ENCODE measurements around the gene ZNF678. TPM values are rescaled to one million over a fixed set of nuclear protein-coding genes. Genes with fewer than 3 reads are reported as not detected.

Gene ZNF678
- total and polyA plus RNA-seq, 2 of the 8 experiments (the other 6 are each of a cell fraction or from before 2014, with no cell fraction given): 6.9 to 28.3 TPM

- DNase-seq (ENCODE audit: low read depth in 1 of 2, low spot score in 2 of 2): no peak
- H3K27me3 ChIP-seq (replicated peaks in 1 of 4; ENCODE audit: control insufficient read depth in 3 of 4, extremely low read depth in 1 of 4, insufficient read depth in 3 of 4, low read length in 3 of 4): no peaks in the 10 kb centered on the region
- H2BK15ac ChIP-seq (ENCODE audit: low read length): no peak overlapping the region
- H4K8ac ChIP-seq (ENCODE audit: extremely low read depth, insufficient read depth, low read length): no peak overlapping the region
- H4K5ac ChIP-seq (ENCODE audit: insufficient read length, low read depth, low read length): no peak overlapping the region
- no peak overlapping the region for H2AK5ac ChIP-seq (ENCODE audit: low read depth, low read length)
- no peaks in the 10 kb centered on the region for H3K79me1 ChIP-seq (ENCODE audit: low read depth, low read length)
- POLR2A ChIA-PET (ENCODE audit: partially characterized antibody): no interaction called here
- H2BK12ac ChIP-seq (ENCODE audit: low read depth, low read length): no peak overlapping the region
- no peaks in the 10 kb centered on the region for H3K79me2 ChIP-seq (ENCODE audit: control insufficient read depth in 1 of 2, insufficient read depth in 2 of 2, low read length in 2 of 2)
- no peak overlapping the region for H2BK20ac ChIP-seq (ENCODE audit: low read length)
- H3K27ac ChIP-seq (ENCODE audit: low read depth, low read length): no peak overlapping the region
- 89% methylated on average over 3 of the region's 3 CpGs; no CpG with 5 or more reads in 1 of the 2 experiments for WGBS, 2 experiments (ENCODE audit: extremely low coverage in 1 of 2, insufficient coverage in 1 of 2, insufficient read length in 1 of 2, insufficient replicate concordance in 2 of 2, low coverage in 1 of 2, low lambda C conversion rate in 2 of 2, missing lambda C conversion rate in 1 of 2)
- no peak overlapping the region for H3K23ac ChIP-seq (ENCODE audit: insufficient read length)
- no peaks in the 10 kb centered on the region for H3K4me1 ChIP-seq (replicated peaks in 1 of 4; ENCODE audit: control insufficient read depth in 3 of 4, insufficient read depth in 4 of 4, low read length in 3 of 4)
- H2AFZ ChIP-seq (ENCODE audit: low read length): no peak overlapping the region
- H3K4me3 ChIP-seq (ENCODE audit: extremely low read depth in 1 of 4, insufficient read depth in 2 of 4, low read depth in 3 of 4, low read length in 4 of 4): no peak overlapping the region
- H3K9me3 ChIP-seq (ENCODE audit: insufficient read depth in 2 of 2, low read depth in 1 of 2, low read length in 1 of 2): peaks cover 37 to 38% of the 10 kb centered on the region in 2 experiments
- H4K20me1 ChIP-seq (replicated peaks in 1 of 2; ENCODE audit: control insufficient read depth in 1 of 2, insufficient read depth in 2 of 2, low read length in 2 of 2): no peaks in the 10 kb centered on the region
- no peak overlapping the region for H3K56ac ChIP-seq (replicated peaks; ENCODE audit: insufficient read length, low read depth, low read length)
- CTCF ChIA-PET (ENCODE audit: partially characterized antibody): interaction anchor here (0.9 to 1.3 kb wide), 2 partner anchors 9 to 11 kb away, joined by 3 read pairs; no protein-coding TSS in a partner anchor
- no peak for FAIRE-seq
- H3K23me2 ChIP-seq (ENCODE audit: low read depth, low read length): no peaks in the 10 kb centered on the region
- no peak overlapping the region for H4K91ac ChIP-seq (replicated peaks; ENCODE audit: insufficient read length, low read length)
- no peaks in the 10 kb centered on the region for H3K36me3 ChIP-seq (ENCODE audit: control insufficient read depth in 2 of 4, insufficient read depth in 4 of 4, low read length in 3 of 4)
- no peak overlapping the region for H3K18ac ChIP-seq (ENCODE audit: extremely low read depth, low read length)
- H2BK120ac ChIP-seq (replicated peaks; ENCODE audit: low read depth, low read length): no peak overlapping the region
- H3K9ac ChIP-seq (replicated peaks in 1 of 4; ENCODE audit: extremely low read depth in 1 of 4, low read depth in 3 of 4, low read length in 3 of 4): no peak overlapping the region
- no peak overlapping the region for H3K4ac ChIP-seq (replicated peaks; ENCODE audit: insufficient read length, low read depth, low read length)
- no peak overlapping the region for H2BK5ac ChIP-seq (ENCODE audit: low read depth, low read length)
- no peak overlapping the region for H3K4me2 ChIP-seq (ENCODE audit: insufficient read depth in 1 of 2, low read depth in 2 of 2, low read length in 2 of 2)
- no peak overlapping the region for H3K14ac ChIP-seq (ENCODE audit: insufficient read length)
- TF ChIP-seq MAX (IDR thresholded peaks at IDR 0.05): no peak
- TF ChIP-seq TCF12 (IDR thresholded peaks at IDR 0.05; ENCODE audit: low read depth, low read length): no peak
- no peak for TF ChIP-seq CTBP2 (IDR thresholded peaks at IDR 0.05; ENCODE audit: borderline replicate concordance, insufficient read depth, insufficient read length, low read length)
- TF ChIP-seq KDM4A (IDR thresholded peaks at IDR 0.05; ENCODE audit: low read depth, low read length, severe bottlenecking): no peak
- no peak for TF ChIP-seq SUZ12 (IDR thresholded peaks at IDR 0.05; ENCODE audit: low read length)
- no peak for TF ChIP-seq TAF7 (optimal IDR thresholded peaks at IDR 0.05; ENCODE audit: borderline replicate concordance, low read depth, low read length)
Observed at GRCh38 chr1:227532019-227532619, 31.2 kb upstream of the ZNF678 start.

Measured in H1 (cell line).